CD4-positive, alpha-beta T cell (primary cell): Measurements from ENCODE around the gene APBA2. TPM values are rescaled to one million over a fixed set of nuclear protein-coding genes. Genes with fewer than 3 reads are reported as not detected.

ENCODE experiments used
- ATAC-seq: fragments of 200-7000 bp; cut with Tn5 transposase; one replicate; pipeline ENCODE4 v1.10.0; 2022; ENCODE audit warnings: mild to moderate bottlenecking; ENCODE audit not compliant: poor library complexity
- CTCF ChIA-PET: fragments of 350-600 bp; sonication (Branson Sonifier 250); formaldehyde crosslinking; loops from one replicate; lab custom pipeline; 2021; ENCODE audit warnings: antibody characterized with exemption, inconsistent platforms; lab: Charles Lee
- POLR2A ChIA-PET: fragments of 350-600 bp; sonication (Branson Sonifier 250); formaldehyde crosslinking; loops from one replicate; lab custom pipeline; 2021; ENCODE audit warnings: antibody characterized with exemption, inconsistent platforms; lab: Charles Lee
- DNase-seq, 14 experiments: peaks; one replicate each; pipeline ENCODE4 v3.0.0-alpha.2; 2013 to 2020; ENCODE audit warnings: mixed read lengths in 2 of 14
- H3K27ac ChIP-seq, 2 donors: one replicate each; pipeline versions ENCODE4 v1.5.1 to v1.7.0; 2013; ENCODE audit warnings: low read length in 2 of 2, low read depth in 1 of 2, mild to moderate bottlenecking in 1 of 2
- H3K27me3 ChIP-seq, 2 experiments: 1 replicate in 1 of 2; 2 replicates in 1 of 2; pipeline versions ENCODE4 v1.6.1 to v1.7.0; 2013; ENCODE audit warnings: low read length in 2 of 2, control low read depth in 1 of 2, mild to moderate bottlenecking in 1 of 2, moderate library complexity in 1 of 2; ENCODE audit not compliant: insufficient read depth in 2 of 2, control insufficient read depth in 1 of 2
- H3K36me3 ChIP-seq: one replicate; pipeline ENCODE4 v1.6.1; 2013; ENCODE audit warnings: low read length, control low read depth; ENCODE audit not compliant: insufficient read depth
- H3K4me1 ChIP-seq: one replicate; pipeline ENCODE4 v1.6.1; 2013; ENCODE audit warnings: low read length, control low read depth; ENCODE audit not compliant: insufficient read depth
- H3K4me3 ChIP-seq: one replicate; pipeline ENCODE4 v1.5.1; 2013; ENCODE audit warnings: mild to moderate bottlenecking, low read length, moderate library complexity
- H3K9me3 ChIP-seq, 2 experiments: 1 replicate in 1 of 2; 2 replicates in 1 of 2; pipeline versions ENCODE4 v1.6.1 to v1.7.0; 2013; ENCODE audit warnings: low read length in 2 of 2, mild to moderate bottlenecking in 2 of 2, control low read depth in 1 of 2, moderate library complexity in 1 of 2; ENCODE audit not compliant: control insufficient read depth in 1 of 2, insufficient read depth in 1 of 2
- H3K27ac Mint-ChIP-seq: one replicate; pipeline ENCODE4 v1.8.0; 2020; ENCODE audit warnings: mixed read lengths
- H3K27me3 Mint-ChIP-seq: one replicate; pipeline ENCODE4 v1.8.0; 2021; ENCODE audit warnings: mixed read lengths
- H3K36me3 Mint-ChIP-seq: one replicate; pipeline ENCODE4 v1.8.0; 2021; ENCODE audit warnings: low read depth, mixed read lengths
- H3K4me1 Mint-ChIP-seq: one replicate; pipeline ENCODE4 v1.8.0; 2021; ENCODE audit warnings: low read depth, mixed read lengths
- H3K4me3 Mint-ChIP-seq: one replicate; pipeline ENCODE4 v1.8.0; 2020; ENCODE audit warnings: mild to moderate bottlenecking, mixed read lengths
- H3K9me3 Mint-ChIP-seq: one replicate; pipeline ENCODE4 v1.8.0; 2020; ENCODE audit warnings: mixed read lengths
- intact Hi-C, 2 experiments: fragments of 100-400 bp; cut with DNase I in 1 of 2; cut with micrococcal nuclease in 1 of 2; formaldehyde crosslinking; loops; one replicate each; pipeline versions ENCODE4 v1.15.1 to v1.9.0; 2023 to 2025; cut with DNase I, micrococcal nuclease
- total RNA-seq, 174 experiments: library from RNA in 2 of 174; stranded (reverse) in 2 of 174; gene quantifications; one replicate each; pipeline ENCODE4 v1.2.3 and lab custom pipeline; 2021 to 2026
- TF ChIP-seq, protein P1 (sequence below): fragments of 200-600 bp; IDR thresholded peaks from one replicate; pipeline ENCODE4 v1.8.0; 2022; ENCODE audit warnings: antibody characterized with exemption, mild to moderate bottlenecking

Gene APBA2
- total RNA-seq, 2 experiments from 2014 or later = 123 to 126 TPM

DNA sequence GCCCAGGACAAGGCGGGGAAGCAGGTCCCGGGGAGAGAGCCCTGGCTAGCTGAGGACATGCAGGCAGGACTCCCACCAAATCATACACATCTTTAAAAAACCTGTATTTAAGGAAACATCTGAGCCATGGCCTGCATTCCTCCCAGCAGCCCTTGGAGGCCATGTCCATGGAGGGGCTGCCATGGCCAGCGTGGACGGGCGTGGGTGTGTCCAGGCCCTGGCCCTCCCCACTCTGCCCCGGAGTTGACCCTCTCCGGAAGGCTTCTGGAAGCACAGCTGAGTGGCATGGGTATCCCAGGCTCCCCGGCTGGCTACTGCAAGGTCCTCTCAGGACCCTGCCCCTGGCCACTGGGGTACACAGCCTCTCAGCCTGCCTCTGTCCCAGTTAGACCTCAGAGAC, 234.1 kb downstream of the APBA2 start:
- H3K27ac ChIP-seq = no peak overlapping the region
- Mint-ChIP-seq H3K9me3 (no peaks in the 10 kb centered on the region), H3K27me3 (no peaks in the 10 kb centered on the region), H3K4me3 (no peak overlapping the region), H3K36me3 (no peaks in the 10 kb centered on the region), H3K4me1 (peaks cover 2% of the 10 kb centered on the region), H3K27ac (no peak overlapping the region)
- TF ChIP-seq, protein P1, sequence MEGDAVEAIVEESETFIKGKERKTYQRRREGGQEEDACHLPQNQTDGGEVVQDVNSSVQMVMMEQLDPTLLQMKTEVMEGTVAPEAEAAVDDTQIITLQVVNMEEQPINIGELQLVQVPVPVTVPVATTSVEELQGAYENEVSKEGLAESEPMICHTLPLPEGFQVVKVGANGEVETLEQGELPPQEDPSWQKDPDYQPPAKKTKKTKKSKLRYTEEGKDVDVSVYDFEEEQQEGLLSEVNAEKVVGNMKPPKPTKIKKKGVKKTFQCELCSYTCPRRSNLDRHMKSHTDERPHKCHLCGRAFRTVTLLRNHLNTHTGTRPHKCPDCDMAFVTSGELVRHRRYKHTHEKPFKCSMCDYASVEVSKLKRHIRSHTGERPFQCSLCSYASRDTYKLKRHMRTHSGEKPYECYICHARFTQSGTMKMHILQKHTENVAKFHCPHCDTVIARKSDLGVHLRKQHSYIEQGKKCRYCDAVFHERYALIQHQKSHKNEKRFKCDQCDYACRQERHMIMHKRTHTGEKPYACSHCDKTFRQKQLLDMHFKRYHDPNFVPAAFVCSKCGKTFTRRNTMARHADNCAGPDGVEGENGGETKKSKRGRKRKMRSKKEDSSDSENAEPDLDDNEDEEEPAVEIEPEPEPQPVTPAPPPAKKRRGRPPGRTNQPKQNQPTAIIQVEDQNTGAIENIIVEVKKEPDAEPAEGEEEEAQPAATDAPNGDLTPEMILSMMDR = no peak
- H3K4me1 ChIP-seq = peaks cover 10% of the 10 kb centered on the region
- POLR2A ChIA-PET = no interaction called here
- intact Hi-C loops = no loop called here
- H3K9me3 ChIP-seq = peaks cover 0 to 4% of the 10 kb centered on the region in 2 experiments
- H3K4me3 ChIP-seq = no peak overlapping the region
- no peaks in the 10 kb centered on the region for H3K36me3 ChIP-seq
- no peak for ATAC-seq
- CTCF ChIA-PET = no interaction called here
- no peak for DNase-seq
- no peaks in the 10 kb centered on the region for H3K27me3 ChIP-seq

- ATAC-seq (no peak), DNase-seq (no peak)
- H3K4me1 Mint-ChIP-seq = no peaks in the 10 kb centered on the region
- Histone ChIP-seq H3K36me3 (no peaks in the 10 kb centered on the region), H3K4me1 (peaks cover 2% of the 10 kb centered on the region), H3K4me3 (no peak overlapping the region), H3K9me3 (peaks cover 0 to 2% of the 10 kb centered on the region in 2 experiments), H3K27ac (no peak overlapping the region), H3K27me3 (no peaks in the 10 kb centered on the region)
- H3K27ac Mint-ChIP-seq = no peak overlapping the region
- ChIA-PET CTCF (no interaction called here), POLR2A (no interaction called here)
- H3K27me3 Mint-ChIP-seq = no peaks in the 10 kb centered on the region
- TF ChIP-seq, protein P1 = no peak
- intact Hi-C loops = no loop called here
- H3K36me3 Mint-ChIP-seq = no peaks in the 10 kb centered on the region
- no peak overlapping the region for H3K4me3 Mint-ChIP-seq
- no peaks in the 10 kb centered on the region for H3K9me3 Mint-ChIP-seq
Observed at GRCh38 chr15:29120593-29121368, 235.0 kb downstream of the APBA2 start.

- H3K9me3 ChIP-seq = no peaks in the 10 kb centered on the region
- H3K4me3 Mint-ChIP-seq = no peak overlapping the region
- CTCF ChIA-PET = no interaction called here
- H3K9me3 Mint-ChIP-seq = no peaks in the 10 kb centered on the region
- H3K27me3 Mint-ChIP-seq = no peaks in the 10 kb centered on the region
- TF ChIP-seq, protein P1 = no peak
- intact Hi-C loops = no loop called here
- H3K36me3 ChIP-seq = no peaks in the 10 kb centered on the region
- POLR2A ChIA-PET = no interaction called here
- DNase-seq = no peak
- no peak overlapping the region for H3K27ac ChIP-seq
- H3K27me3 ChIP-seq = no peaks in the 10 kb centered on the region
- no peak for ATAC-seq
- no peaks in the 10 kb centered on the region for H3K36me3 Mint-ChIP-seq
- H3K4me1 ChIP-seq = no peaks in the 10 kb centered on the region
- H3K4me3 ChIP-seq = no peak overlapping the region
- H3K27ac Mint-ChIP-seq = no peak overlapping the region
- no peaks in the 10 kb centered on the region for H3K4me1 Mint-ChIP-seq
Observed at GRCh38 chr15:29121369-29121656, 235.5 kb downstream of the APBA2 start.
